DND-41 (cell line): ENCODE results near the gene MAP2K3.

ENCODE experiments used
- EZH2 ChIP-seq: IDR thresholded peaks from 3 replicates; pipeline ENCODE4 v1.6.1; 2012; ENCODE audit warnings: borderline replicate concordance, low read depth, mild to moderate bottlenecking, moderate library complexity, low read length, inconsistent platforms; ENCODE audit not compliant: severe bottlenecking
- TF ChIP-seq, protein P1 (sequence below): IDR thresholded peaks from 2 replicates; pipeline ENCODE4 v1.5.1; 2012; ENCODE audit warnings: borderline replicate concordance, low read length, moderate library complexity, mild to moderate bottlenecking; ENCODE audit not compliant: poor library complexity, severe bottlenecking; ENCODE audit errors: extremely low read depth

DNA sequence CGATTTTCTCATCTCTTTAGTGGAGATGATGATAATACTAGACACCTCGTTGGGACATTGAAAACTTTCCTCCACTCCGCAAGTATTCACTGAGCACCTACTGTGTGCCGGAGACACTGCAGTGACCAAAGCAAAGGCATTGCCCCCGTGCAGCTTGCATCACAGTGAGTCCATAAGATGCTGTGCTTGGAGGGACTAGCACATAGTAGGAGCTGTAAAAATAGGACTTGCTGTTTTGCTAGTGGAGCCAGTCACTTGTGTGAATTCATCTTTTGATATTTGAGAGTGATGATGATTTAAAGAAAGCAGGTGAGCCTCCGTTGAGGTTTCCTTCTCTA lies 5.3 kb upstream of the MAP2K3 start:
- TF ChIP-seq, protein P1, sequence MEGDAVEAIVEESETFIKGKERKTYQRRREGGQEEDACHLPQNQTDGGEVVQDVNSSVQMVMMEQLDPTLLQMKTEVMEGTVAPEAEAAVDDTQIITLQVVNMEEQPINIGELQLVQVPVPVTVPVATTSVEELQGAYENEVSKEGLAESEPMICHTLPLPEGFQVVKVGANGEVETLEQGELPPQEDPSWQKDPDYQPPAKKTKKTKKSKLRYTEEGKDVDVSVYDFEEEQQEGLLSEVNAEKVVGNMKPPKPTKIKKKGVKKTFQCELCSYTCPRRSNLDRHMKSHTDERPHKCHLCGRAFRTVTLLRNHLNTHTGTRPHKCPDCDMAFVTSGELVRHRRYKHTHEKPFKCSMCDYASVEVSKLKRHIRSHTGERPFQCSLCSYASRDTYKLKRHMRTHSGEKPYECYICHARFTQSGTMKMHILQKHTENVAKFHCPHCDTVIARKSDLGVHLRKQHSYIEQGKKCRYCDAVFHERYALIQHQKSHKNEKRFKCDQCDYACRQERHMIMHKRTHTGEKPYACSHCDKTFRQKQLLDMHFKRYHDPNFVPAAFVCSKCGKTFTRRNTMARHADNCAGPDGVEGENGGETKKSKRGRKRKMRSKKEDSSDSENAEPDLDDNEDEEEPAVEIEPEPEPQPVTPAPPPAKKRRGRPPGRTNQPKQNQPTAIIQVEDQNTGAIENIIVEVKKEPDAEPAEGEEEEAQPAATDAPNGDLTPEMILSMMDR, result no peak
- no peak for TF ChIP-seq EZH2
